HCT116 (cell line): ENCODE measurements around the gene ACACB.

ENCODE experiments used
- EZH2 ChIP-seq: fragments of 200-600 bp; sonication (generic); IDR thresholded peaks from 2 replicates; pipeline ENCODE4 v1.6.1; 2017; ENCODE audit warnings: antibody characterized with exemption, mixed run types
- POLR2AphosphoS5 ChIP-seq: IDR thresholded peaks from 2 replicates; pipeline ENCODE4 v1.6.1; 2011; ENCODE audit warnings: mild to moderate bottlenecking, low read depth, low read length, moderate library complexity
- TF ChIP-seq, protein P1 (sequence below): IDR thresholded peaks from 2 replicates; pipeline ENCODE4 v1.6.1; 2012

DNA sequence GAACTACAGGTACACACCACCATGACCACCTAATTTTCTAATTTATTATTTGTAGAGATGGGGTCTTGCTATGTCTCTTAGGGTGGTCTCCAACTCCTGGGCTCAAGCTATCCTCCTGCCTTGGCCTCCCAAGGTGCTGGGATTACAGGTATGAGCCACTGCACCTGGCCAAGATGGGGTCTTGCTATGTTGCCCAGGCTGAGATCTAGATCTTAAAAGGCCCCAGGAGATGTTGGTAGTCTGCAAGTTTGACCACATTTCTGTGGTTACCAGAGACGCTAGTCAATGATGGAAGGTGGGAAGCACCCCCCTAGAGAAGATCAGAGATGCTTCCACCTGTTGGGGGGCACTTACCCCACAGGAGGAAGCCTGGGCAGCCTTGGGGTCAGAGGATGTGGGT is 158.0 kb downstream of the ACACB start:
- no peak for TF ChIP-seq POLR2AphosphoS5
- TF ChIP-seq, protein P1, sequence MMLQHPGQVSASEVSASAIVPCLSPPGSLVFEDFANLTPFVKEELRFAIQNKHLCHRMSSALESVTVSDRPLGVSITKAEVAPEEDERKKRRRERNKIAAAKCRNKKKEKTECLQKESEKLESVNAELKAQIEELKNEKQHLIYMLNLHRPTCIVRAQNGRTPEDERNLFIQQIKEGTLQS = no peak
- no peak for TF ChIP-seq EZH2
